ENCODE results near the gene GLIS1. TPM values are rescaled to one million over a fixed set of nuclear protein-coding genes. Genes with fewer than 3 reads are reported as not detected.
A peak's percentile ranks its signal among the peaks of the same experiment; 100 is the strongest.

GLIS1 gene
- total RNA-seq, 1 donor from 2014 or later, result 0.07 TPM

DNA sequence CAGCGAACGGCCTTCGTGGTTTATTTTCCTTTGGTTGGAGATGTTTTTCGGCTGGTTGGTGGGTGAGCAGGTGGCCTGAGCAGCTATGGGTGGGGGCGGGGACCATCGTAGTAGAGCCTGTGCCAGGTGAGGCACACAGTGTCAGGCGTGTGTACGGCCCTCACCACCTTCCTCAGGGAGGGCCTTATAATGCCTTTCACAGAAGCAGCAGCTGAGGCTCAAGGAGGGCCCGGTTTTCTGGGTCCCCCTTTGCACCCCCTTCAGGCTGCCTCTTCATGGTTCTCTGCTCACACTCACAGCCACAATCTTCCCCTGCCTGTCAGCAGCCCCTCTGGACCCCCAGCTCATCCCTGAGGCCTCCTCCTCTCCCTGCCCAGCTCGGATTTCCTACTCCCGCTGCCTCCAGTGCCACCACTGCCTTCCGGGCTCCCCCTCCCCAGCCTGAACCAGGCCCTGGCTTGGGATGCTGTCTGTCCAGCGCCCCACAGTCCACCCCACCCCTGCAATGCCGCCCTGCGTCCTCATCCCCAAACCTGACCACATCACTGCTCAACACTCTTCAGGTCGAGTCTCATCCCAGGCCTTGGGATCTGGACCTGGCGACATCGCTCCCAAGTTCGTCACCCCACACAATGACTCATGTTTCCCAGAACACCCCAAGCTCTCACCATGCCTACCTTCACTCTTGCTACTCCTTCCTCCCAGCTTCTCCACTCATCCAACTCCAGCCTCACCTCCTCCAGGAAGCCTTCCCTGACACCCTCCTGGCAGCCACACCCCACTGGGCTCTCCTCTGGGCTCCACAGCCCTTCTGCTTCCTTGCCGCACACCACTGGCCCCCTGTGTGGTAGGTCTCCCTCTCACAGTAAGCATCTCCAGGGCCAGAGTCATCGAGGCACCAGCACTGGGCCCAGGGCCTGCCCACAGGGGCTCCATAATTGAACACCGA is 225.9 kb downstream of the GLIS1 start:
- Mint-ChIP-seq H3K36me3 (ENCODE audit: low read depth, unreplicated experiment) (no peaks in the 10 kb centered on the region), H3K4me3 (ENCODE audit: unreplicated experiment) (no peak overlapping the region), H3K27me3 (ENCODE audit: low read depth, unreplicated experiment) (peaks cover 29% of the 10 kb centered on the region), H3K27ac (ENCODE audit: unreplicated experiment) (no peak overlapping the region), H3K4me1 (ENCODE audit: low read depth, unreplicated experiment) (no peaks in the 10 kb centered on the region), H3K9me3 (ENCODE audit: unreplicated experiment) (no peaks in the 10 kb centered on the region)
- H3K9me3 ChIP-seq (ENCODE audit: insufficient read depth, low read depth, low read length), result no peaks in the 10 kb centered on the region
- DNase-seq (ENCODE audit: low read depth), result no peak
- H3K36me3 ChIP-seq (ENCODE audit: insufficient read depth, low read length), result peaks cover 5% of the 10 kb centered on the region
- peak overlapping the region; percentile 39 for H3K27ac ChIP-seq (ENCODE audit: low read depth, low read length)
- H3K4me2 ChIP-seq (ENCODE audit: low read length), result peak overlapping the region; percentile 36
- no peak for FAIRE-seq
- H2AFZ ChIP-seq (ENCODE audit: low read depth, low read length), result no peak overlapping the region
- H3K27me3 ChIP-seq (ENCODE audit: insufficient read depth, low read length), result no peaks in the 10 kb centered on the region
- H3K9ac ChIP-seq (ENCODE audit: low read length), result peak overlapping the region; percentile 47
- no peak overlapping the region for H3K4me3 ChIP-seq (ENCODE audit: insufficient read depth, low read depth, low read length)
- TF ChIP-seq, protein P1, sequence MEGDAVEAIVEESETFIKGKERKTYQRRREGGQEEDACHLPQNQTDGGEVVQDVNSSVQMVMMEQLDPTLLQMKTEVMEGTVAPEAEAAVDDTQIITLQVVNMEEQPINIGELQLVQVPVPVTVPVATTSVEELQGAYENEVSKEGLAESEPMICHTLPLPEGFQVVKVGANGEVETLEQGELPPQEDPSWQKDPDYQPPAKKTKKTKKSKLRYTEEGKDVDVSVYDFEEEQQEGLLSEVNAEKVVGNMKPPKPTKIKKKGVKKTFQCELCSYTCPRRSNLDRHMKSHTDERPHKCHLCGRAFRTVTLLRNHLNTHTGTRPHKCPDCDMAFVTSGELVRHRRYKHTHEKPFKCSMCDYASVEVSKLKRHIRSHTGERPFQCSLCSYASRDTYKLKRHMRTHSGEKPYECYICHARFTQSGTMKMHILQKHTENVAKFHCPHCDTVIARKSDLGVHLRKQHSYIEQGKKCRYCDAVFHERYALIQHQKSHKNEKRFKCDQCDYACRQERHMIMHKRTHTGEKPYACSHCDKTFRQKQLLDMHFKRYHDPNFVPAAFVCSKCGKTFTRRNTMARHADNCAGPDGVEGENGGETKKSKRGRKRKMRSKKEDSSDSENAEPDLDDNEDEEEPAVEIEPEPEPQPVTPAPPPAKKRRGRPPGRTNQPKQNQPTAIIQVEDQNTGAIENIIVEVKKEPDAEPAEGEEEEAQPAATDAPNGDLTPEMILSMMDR (IDR thresholded peaks at IDR 0.05; ENCODE audit: insufficient read depth, low read depth, low read length), result no peak
- TF ChIP-seq EZH2 (IDR thresholded peaks at IDR 0.05; ENCODE audit: insufficient read depth, low read length), result no peak
- H3K79me2 ChIP-seq (ENCODE audit: insufficient read depth, low read length), result no peaks in the 10 kb centered on the region
- peaks cover 90% of the 10 kb centered on the region for H4K20me1 ChIP-seq (ENCODE audit: insufficient read depth, low read length)
- peaks cover 19% of the 10 kb centered on the region for H3K4me1 ChIP-seq (ENCODE audit: insufficient read depth, low read length)

DNA sequence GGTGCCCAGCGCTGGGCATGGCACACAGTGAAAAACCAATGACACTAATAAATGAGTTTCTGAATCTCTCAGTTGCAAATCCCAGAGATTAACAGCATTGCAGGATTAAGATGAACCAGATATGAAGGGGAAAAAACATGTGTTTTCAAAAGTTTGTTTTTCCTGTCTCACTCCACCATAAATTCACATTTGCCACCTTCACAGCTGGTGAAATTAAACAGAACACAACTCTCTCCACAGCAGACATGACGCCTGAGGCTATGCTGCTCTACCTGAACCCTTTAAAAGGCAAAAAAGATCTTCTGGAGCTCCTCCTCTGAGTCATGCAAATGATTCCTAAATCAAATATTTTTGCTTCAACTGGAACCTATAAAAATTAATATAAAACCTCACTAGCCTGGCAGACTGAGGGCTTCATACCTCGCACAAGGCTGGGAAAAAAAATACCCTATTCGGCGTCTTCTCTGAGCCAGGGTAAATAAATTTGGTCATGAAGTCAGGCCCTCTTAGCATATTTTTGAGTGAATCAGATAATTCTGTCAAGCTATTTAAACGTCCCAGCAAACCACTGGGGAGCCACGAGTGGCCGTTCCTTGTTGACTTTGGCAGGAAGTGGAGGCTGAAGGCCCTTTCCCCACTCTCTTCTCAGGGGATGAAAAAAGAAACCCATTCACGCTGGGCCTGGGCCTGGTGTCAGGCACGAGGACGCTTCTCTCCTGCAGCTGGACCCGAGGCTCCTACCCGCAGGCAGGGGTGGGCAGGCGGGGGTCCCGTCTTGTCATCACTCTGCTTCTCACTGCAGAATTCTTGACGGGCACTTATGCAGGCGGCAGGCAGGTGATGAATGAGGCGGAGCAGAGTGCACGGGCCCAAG is 226.8 kb downstream of the GLIS1 start:
- peaks cover 19% of the 10 kb centered on the region for H3K4me1 ChIP-seq (ENCODE audit: insufficient read depth, low read length)
- Mint-ChIP-seq H3K4me1 (ENCODE audit: low read depth, unreplicated experiment) (peaks cover 1% of the 10 kb centered on the region), H3K27ac (ENCODE audit: unreplicated experiment) (no peak overlapping the region), H3K9me3 (ENCODE audit: unreplicated experiment) (no peaks in the 10 kb centered on the region), H3K4me3 (ENCODE audit: unreplicated experiment) (no peak overlapping the region), H3K27me3 (ENCODE audit: low read depth, unreplicated experiment) (peaks cover 26% of the 10 kb centered on the region), H3K36me3 (ENCODE audit: low read depth, unreplicated experiment) (no peaks in the 10 kb centered on the region)
- peak; percentile 41 for FAIRE-seq
- H2AFZ ChIP-seq (ENCODE audit: low read depth, low read length), result no peak overlapping the region
- H3K9ac ChIP-seq (ENCODE audit: low read length), result peak overlapping the region; percentile 47
- H3K4me2 ChIP-seq (ENCODE audit: low read length), result peak overlapping the region; percentile 36
- H4K20me1 ChIP-seq (ENCODE audit: insufficient read depth, low read length), result peaks cover 85% of the 10 kb centered on the region
- peaks cover 5% of the 10 kb centered on the region for H3K36me3 ChIP-seq (ENCODE audit: insufficient read depth, low read length)
- no peaks in the 10 kb centered on the region for H3K79me2 ChIP-seq (ENCODE audit: insufficient read depth, low read length)
- H3K9me3 ChIP-seq (ENCODE audit: insufficient read depth, low read depth, low read length), result no peaks in the 10 kb centered on the region
- H3K4me3 ChIP-seq (ENCODE audit: insufficient read depth, low read depth, low read length), result no peak overlapping the region
- TF ChIP-seq EZH2 (IDR thresholded peaks at IDR 0.05; ENCODE audit: insufficient read depth, low read length), result no peak
- H3K27me3 ChIP-seq (ENCODE audit: insufficient read depth, low read length), result no peaks in the 10 kb centered on the region
- peak; percentile 94 for DNase-seq (ENCODE audit: low read depth)
- H3K27ac ChIP-seq (ENCODE audit: low read depth, low read length), result peak overlapping the region; percentile 39

DNA sequence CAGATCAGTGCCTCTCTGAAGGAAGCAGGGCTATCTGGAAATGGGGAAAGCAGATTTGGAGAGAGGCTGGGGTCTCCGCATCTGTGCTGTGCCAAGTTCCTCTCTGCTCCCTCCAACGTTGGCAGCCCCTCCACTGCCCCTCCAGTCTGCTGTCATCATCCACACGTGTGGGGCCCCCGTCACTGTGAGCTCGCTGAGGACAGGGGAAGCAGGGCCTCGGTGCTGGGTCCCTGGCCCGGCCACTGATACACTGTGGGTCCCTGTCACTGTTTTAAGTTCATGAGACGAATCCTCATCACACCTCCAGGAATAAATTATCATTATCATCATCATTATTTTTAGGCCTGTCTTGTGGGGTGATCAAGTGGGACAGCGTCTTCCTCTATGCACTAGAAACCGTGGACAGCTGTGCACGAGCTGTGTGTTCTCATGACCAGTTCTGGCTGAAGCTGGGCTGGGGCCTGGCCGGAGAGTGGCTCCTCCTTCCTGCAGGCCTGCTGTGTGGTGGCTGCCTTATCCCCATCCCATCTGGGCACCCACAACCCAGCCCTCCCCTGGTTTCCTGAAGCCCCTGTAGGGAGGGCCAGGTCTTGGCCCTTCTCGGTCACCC is 227.5 kb downstream of the GLIS1 start:
- no peak for FAIRE-seq
- H3K27ac Mint-ChIP-seq (ENCODE audit: unreplicated experiment), result no peak overlapping the region

More for the DNA sequence above, 227.5 kb downstream of the GLIS1 start:
- TF ChIP-seq, protein P1 (IDR thresholded peaks at IDR 0.05; ENCODE audit: insufficient read depth, low read depth, low read length), result no peak
- TF ChIP-seq EZH2 (IDR thresholded peaks at IDR 0.05; ENCODE audit: insufficient read depth, low read length), result no peak
- no peak overlapping the region for H3K4me2 ChIP-seq (ENCODE audit: low read length)
- H3K36me3 ChIP-seq (ENCODE audit: insufficient read depth, low read length), result peaks cover 5% of the 10 kb centered on the region
- no peaks in the 10 kb centered on the region for H3K9me3 ChIP-seq (ENCODE audit: insufficient read depth, low read depth, low read length)
- peaks cover 1% of the 10 kb centered on the region for H3K4me1 Mint-ChIP-seq (ENCODE audit: low read depth, unreplicated experiment)
- H2AFZ ChIP-seq (ENCODE audit: low read depth, low read length), result no peak overlapping the region
- H4K20me1 ChIP-seq (ENCODE audit: insufficient read depth, low read length), result peaks cover 80% of the 10 kb centered on the region
- peaks cover 28% of the 10 kb centered on the region for H3K27me3 Mint-ChIP-seq (ENCODE audit: low read depth, unreplicated experiment)
- no peaks in the 10 kb centered on the region for H3K79me2 ChIP-seq (ENCODE audit: insufficient read depth, low read length)
- H3K27ac ChIP-seq (ENCODE audit: low read depth, low read length), result no peak overlapping the region
- H3K4me3 Mint-ChIP-seq (ENCODE audit: unreplicated experiment), result no peak overlapping the region
- no peaks in the 10 kb centered on the region for H3K27me3 ChIP-seq (ENCODE audit: insufficient read depth, low read length)
- DNase-seq (ENCODE audit: low read depth), result no peak
- no peak overlapping the region for H3K9ac ChIP-seq (ENCODE audit: low read length)
- H3K4me3 ChIP-seq (ENCODE audit: insufficient read depth, low read depth, low read length), result no peak overlapping the region
- H3K4me1 ChIP-seq (ENCODE audit: insufficient read depth, low read length), result peaks cover 19% of the 10 kb centered on the region
- H3K36me3 Mint-ChIP-seq (ENCODE audit: low read depth, unreplicated experiment), result no peaks in the 10 kb centered on the region
- no peaks in the 10 kb centered on the region for H3K9me3 Mint-ChIP-seq (ENCODE audit: unreplicated experiment)
